T-helper 1 cell treated with Interleukin-12 subunit alpha and Interleukin-12 subunit beta and Interleukin-4 antibody, amounts not matched to agents 30 ng/mL and 1 ng/mL, for 36 hours (primary cell): Measurements from ENCODE around the gene LONP1. TPM values are rescaled to one million over a fixed set of nuclear protein-coding genes. Genes with fewer than 3 reads are reported as not detected.

Source experiments
- intact Hi-C: fragments of 100-400 bp; cut with micrococcal nuclease; formaldehyde crosslinking; loops from one replicate; pipeline ENCODE4 v1.15.1; 2024
- total RNA-seq: library from RNA; stranded (reverse); gene quantifications from 2 replicates; pipeline ENCODE4 v1.2.3, GENCODE V29; 2022

The LONP1 gene
- total RNA-seq, 1 donor from 2014 or later = 82.9 TPM

- intact Hi-C loops = loop anchor here (5.0 kb wide), 1 partner anchor 781 kb away; no protein-coding TSS in a partner anchor
These were observed 26.5 kb downstream of the LONP1 start for GRCh38 chr19:5693195-5694166.

DNA sequence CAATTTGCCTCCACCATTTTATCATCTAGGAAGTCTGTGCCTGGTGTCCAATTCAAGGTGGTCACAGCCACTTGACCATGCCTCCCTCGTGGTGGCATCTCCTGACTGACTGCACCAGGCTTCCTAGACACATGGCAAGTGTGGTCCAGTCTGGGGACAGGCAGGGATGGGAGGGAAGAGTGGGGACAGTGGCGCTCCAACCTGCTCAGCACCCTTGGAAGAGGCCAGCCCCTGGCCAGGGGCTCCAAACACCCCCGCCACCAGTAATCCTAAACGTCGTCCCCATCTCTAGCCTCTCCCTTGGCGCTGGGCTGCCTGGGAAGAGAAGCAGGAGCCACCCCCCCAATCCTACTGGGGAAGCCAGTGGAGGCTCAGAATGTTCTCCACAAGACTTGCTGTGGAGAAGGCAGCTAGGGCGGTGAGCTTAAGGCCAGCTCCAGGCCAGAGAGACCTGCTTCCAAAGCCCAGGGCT lies 27.2 kb downstream of the LONP1 start:
- intact Hi-C loops = loop anchor here (5.0 kb wide), 1 partner anchor 780 kb away; no protein-coding TSS in a partner anchor

GRCh38 chr19:5691822-5692722 lies 27.9 kb downstream of the LONP1 start:
- intact Hi-C loops = loop anchor here (2.0 to 5.0 kb wide), 2 partner anchors 780 to 1349 kb away; partner anchors contain the start of gene MPND

DNA sequence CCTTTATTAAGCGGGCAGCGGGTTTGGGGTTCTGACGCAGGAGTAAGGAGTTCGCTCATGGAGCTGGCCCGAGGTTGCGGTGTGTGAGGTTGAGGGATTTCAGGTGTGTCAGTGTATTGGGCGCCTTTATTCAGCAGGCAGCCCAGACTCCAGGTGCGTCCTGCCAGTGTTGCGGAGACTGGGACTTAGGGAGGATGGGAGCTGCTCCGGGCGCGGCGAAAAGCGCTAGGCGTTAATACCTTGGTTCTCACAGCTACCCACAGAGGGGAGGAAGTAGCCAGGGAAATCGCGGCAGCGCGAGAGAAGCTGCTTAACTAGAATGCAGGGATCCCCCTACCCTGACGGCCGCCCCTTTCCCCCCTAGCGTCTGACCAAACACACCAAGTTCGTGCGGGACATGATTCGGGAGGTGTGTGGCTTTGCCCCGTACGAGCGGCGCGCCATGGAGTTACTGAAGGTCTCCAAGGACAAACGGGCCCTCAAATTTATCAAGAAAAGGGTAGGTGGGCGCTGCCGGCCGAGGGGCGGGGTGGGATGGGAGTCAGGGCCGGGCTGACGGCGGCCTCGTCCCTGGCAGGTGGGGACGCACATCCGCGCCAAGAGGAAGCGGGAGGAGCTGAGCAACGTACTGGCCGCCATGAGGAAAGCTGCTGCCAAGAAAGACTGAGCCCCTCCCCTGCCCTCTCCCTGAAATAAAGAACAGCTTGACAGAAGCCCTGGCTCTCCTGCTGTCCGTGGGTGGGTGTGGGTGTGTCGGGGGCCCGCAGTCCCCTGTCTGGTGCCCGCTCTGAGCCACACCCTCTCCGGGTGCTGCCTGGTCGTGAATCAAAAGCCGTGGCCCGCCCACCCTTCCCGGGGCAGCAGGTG lies 28.8 kb downstream of the LONP1 start:
- intact Hi-C loops = loop anchor here (1.0 to 5.0 kb wide), 5 partner anchors 11 to 1348 kb away; partner anchors contain the start of genes CATSPERD, LONP1, MICOS13 and MPND

DNA sequence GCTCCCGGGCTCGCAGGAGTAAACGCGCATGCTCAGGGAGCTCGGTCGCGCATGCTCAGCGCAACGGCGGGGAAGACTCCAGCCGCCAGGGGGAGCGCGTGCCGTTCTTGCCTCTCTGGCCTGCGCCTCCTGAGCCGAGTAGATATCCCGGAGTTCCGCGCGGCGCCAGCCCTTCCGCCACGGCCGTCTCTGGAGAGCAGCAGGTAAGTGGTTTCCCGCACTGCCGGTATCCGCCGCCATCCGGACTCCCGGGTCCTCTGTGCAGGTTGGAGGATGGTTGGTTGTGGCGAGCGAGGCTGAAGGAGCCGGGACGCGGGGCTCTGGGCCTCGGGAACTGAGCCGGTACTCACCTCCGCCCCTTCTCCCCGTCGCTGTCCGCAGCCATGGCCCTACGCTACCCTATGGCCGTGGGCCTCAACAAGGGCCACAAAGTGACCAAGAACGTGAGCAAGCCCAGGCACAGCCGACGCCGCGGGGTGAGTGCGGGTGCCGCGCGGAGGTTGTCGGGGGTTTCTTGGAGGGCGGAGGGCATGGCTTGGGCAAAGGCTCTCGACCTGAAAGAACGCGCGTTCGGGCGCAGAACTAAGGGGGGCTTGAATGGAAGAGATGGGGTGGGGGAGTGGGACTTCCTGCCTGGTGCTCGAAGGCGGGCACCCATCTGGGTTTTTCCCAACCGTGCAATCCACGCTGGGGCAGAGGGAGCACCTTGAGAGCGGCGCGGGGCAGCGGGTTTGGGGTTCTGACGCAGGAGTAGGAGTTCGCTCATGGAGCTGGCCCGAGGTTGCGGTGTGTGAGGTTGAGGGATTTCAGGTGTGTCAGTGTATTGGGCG lies 29.6 kb downstream of the LONP1 start, which contains the start of gene RPL36:
RPL36 (plus strand) TSS at position 171 of the 830 bp plus-strand sequence; CDS start at position 384, 213 bp downstream.
- intact Hi-C loops = loop anchor here (1.0 to 5.0 kb wide), 5 partner anchors 10 to 1348 kb away; partner anchors contain the start of genes CATSPERD, LONP1, MICOS13 and MPND

DNA sequence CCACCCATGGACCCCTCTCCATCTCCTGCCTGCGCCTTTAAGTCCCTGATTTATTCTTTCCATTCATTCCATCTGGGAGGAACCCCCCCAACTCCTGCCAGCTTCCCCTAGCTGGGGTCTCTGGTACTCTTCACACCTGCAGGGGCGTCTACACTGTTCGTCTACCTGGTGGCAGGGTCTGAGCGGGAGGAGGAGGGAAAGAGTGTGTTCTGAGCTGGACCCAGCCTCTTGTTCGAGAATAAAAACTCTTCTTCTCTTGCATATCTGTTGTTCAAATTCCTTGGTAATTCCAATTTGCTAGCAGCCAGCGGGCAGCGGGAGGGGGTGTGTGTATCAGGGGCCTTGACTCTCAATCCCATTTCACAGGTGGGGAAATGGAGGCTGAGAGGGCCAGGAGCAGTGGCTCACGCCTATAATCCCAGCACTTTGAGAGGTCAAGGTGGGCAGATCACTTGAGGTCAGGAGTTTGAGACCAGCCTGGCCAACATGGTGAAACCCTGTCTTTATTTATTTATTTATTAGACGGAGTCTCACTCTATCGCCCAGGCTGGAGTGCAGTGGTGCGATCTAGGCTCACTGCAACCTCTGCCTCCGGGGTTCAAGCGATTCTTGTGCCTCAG lies 31.6 kb downstream of the LONP1 start:
- intact Hi-C loops = loop anchor here (5.0 kb wide), 1 partner anchor 1361 kb away; no protein-coding TSS in a partner anchor

GRCh38 chr19:5687360-5688198 lies 32.4 kb downstream of the LONP1 start:
- intact Hi-C loops = loop anchor here (1.0 to 5.0 kb wide), 2 partner anchors 64 to 1360 kb away; partner anchors contain the start of gene SAFB

- intact Hi-C loops = loop anchor here (1.0 to 5.0 kb wide), 5 partner anchors 33 to 1360 kb away; partner anchors contain the start of genes CATSPERD, LONP1, SAFB and VMAC
These were observed 33.1 kb downstream of the LONP1 start for GRCh38 chr19:5686647-5687359.

GRCh38 chr19:5686326-5686646 lies 33.7 kb downstream of the LONP1 start:
- intact Hi-C loops = loop anchor here (1.0 to 5.0 kb wide), 4 partner anchors 34 to 1359 kb away; partner anchors contain the start of genes CATSPERD, LONP1 and VMAC

- intact Hi-C loops = loop anchor here (5.0 kb wide), 2 partner anchors 1283 to 1358 kb away; partner anchors contain the start of genes CHAF1A and SH3GL1
These were observed 35.1 kb downstream of the LONP1 start for GRCh38 chr19:5684694-5685430.

DNA sequence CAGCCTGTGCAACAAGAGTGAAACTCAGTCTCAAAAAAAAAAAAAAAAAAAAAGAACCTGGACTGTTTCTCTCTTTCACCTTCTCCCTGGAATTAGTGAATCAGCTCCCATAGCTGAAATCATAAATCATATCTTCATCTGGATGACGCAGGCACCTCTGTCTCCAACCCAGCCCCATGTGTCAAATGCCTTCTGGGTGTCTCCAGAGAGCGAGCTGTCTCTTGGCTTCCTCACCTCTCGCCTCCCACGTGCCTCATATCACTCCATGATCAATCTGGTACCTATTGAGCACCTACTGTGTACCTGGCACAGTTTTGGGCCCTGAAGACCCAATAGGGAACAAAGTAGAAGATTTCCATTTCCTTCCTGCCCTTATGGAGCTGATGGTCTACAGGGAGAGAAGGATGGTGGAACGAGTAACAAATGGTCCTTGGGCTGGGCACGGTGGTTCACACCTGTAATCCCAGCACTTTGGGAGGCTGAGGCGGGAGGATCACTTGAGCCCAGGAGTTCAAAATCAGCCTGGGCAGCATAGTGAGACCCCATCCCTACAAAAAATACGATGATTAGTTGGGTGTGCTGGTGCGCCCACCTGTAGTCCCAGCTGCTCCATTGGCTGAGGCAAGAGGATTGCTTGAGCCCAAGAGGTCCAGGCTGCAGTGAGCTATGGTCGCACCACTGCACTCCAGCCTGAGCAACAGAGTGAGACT lies 36.6 kb downstream of the LONP1 start:
- intact Hi-C loops = loop anchor here (5.0 kb wide), 1 partner anchor 1281 kb away; the partner anchor contains the start of genes CHAF1A and SH3GL1

GRCh38 chr19:5682107-5682482 lies 37.9 kb downstream of the LONP1 start:
- intact Hi-C loops = loop anchor here (5.0 kb wide), 1 partner anchor 1280 kb away; the partner anchor contains the start of genes CHAF1A and SH3GL1

- intact Hi-C loops = loop anchor here (2.0 to 5.0 kb wide), 4 partner anchors 223 to 1919 kb away; partner anchors contain the start of genes CHAF1A, MRPL54, SH3GL1 and VMAC
These were observed 38.4 kb downstream of the LONP1 start for GRCh38 chr19:5681391-5682106.
